ENCODE results near the gene NDRG3. TPM values are rescaled to one million over a fixed set of nuclear protein-coding genes. Genes with fewer than 3 reads are reported as not detected.
A peak's percentile ranks its signal among the peaks of the same experiment; 100 is the strongest.
"Not testable (repeated sequence)": the region's sequence is repeated elsewhere in the genome, so short reads cannot be mapped to it uniquely, and the experiment has no call there.

Gene NDRG3
- polyA plus RNA-seq, 4 donors, result 15.7 to 40.9 (median 25.1) TPM

- peak overlapping the region in 2 of 3 donors; percentile 14 to 70 for H3K27ac ChIP-seq (ENCODE audit: low read depth in 1 of 3, low read length in 2 of 3)
- H3K4me1 ChIP-seq (ENCODE audit: control insufficient read depth in 3 of 3, insufficient read depth in 2 of 3, low read depth in 1 of 3, low read length in 2 of 3), result peaks cover 0 to 2% (median 0%) of the 10 kb centered on the region in 3 donors
- H3K27me3 ChIP-seq (ENCODE audit: control insufficient read depth in 3 of 3, insufficient read depth in 3 of 3, low read length in 3 of 3), result no peaks in the 10 kb centered on the region
- H3K9me3 ChIP-seq (ENCODE audit: control insufficient read depth in 2 of 2, insufficient read depth in 1 of 2, low read depth in 1 of 2, low read length in 1 of 2), result no peaks in the 10 kb centered on the region
- WGBS, 3 donors, result 73 to 76% (median 76%) methylated on average over 7 of the region's 7 CpGs
- H3K4me3 ChIP-seq (ENCODE audit: low read depth in 1 of 3, low read length in 3 of 3), result peak overlapping the region in 1 of 3 donors; percentile 50
- FAIRE-seq (no peak), DNase-seq (no peak)
- no peaks in the 10 kb centered on the region for H3K36me3 ChIP-seq (ENCODE audit: control insufficient read depth in 3 of 3, insufficient read depth in 2 of 3, low read depth in 1 of 3, low read length in 3 of 3)
Observed at GRCh38 chr20:36644706-36645095, 101.2 kb downstream of the NDRG3 start.

- 64 to 76% (median 65%) methylated on average over 5 of the region's 5 CpGs for WGBS, 3 donors
- H3K27ac ChIP-seq (ENCODE audit: low read depth in 1 of 3, low read length in 2 of 3), result peak overlapping the region in 2 of 3 donors; percentile 14 to 70
- H3K36me3 ChIP-seq (ENCODE audit: control insufficient read depth in 3 of 3, insufficient read depth in 2 of 3, low read depth in 1 of 3, low read length in 3 of 3), result no peaks in the 10 kb centered on the region
- no peaks in the 10 kb centered on the region for H3K9me3 ChIP-seq (ENCODE audit: control insufficient read depth in 2 of 2, insufficient read depth in 1 of 2, low read depth in 1 of 2, low read length in 1 of 2)
- no peak for FAIRE-seq
- H3K4me3 ChIP-seq (ENCODE audit: low read depth in 1 of 3, low read length in 3 of 3), result peak overlapping the region in 1 of 3 donors; percentile 50
- no peaks in the 10 kb centered on the region for H3K27me3 ChIP-seq (ENCODE audit: control insufficient read depth in 3 of 3, insufficient read depth in 3 of 3, low read length in 3 of 3)
- peak in 1 of 2 donors; percentile 53 for DNase-seq
- peaks cover 0 to 2% (median 0%) of the 10 kb centered on the region in 3 donors for H3K4me1 ChIP-seq (ENCODE audit: control insufficient read depth in 3 of 3, insufficient read depth in 2 of 3, low read depth in 1 of 3, low read length in 2 of 3)
Observed at GRCh38 chr20:36644032-36644705, 101.7 kb downstream of the NDRG3 start.

GRCh38 chr20:36642136-36642535 lies 103.8 kb downstream of the NDRG3 start:
- Histone ChIP-seq H3K27ac (ENCODE audit: low read depth in 1 of 3, low read length in 2 of 3) (no peak overlapping the region), H3K9me3 (ENCODE audit: control insufficient read depth in 2 of 2, insufficient read depth in 1 of 2, low read depth in 1 of 2, low read length in 1 of 2) (no peaks in the 10 kb centered on the region), H3K27me3 (ENCODE audit: control insufficient read depth in 3 of 3, insufficient read depth in 3 of 3, low read length in 3 of 3) (no peaks in the 10 kb centered on the region), H3K4me1 (ENCODE audit: control insufficient read depth in 3 of 3, insufficient read depth in 2 of 3, low read depth in 1 of 3, low read length in 2 of 3) (no peaks in the 10 kb centered on the region), H3K36me3 (ENCODE audit: control insufficient read depth in 3 of 3, insufficient read depth in 2 of 3, low read depth in 1 of 3, low read length in 3 of 3) (no peaks in the 10 kb centered on the region), H3K4me3 (ENCODE audit: low read depth in 1 of 3, low read length in 3 of 3) (no peak overlapping the region)
- 71 to 89% (median 76%) methylated on average over 6 of the region's 6 CpGs for WGBS, 3 donors
- DNase-seq, result no peak
- FAIRE-seq, result no peak

- no peak overlapping the region for H3K27ac ChIP-seq (ENCODE audit: low read depth in 1 of 3, low read length in 2 of 3)
- no peaks in the 10 kb centered on the region for H3K27me3 ChIP-seq (ENCODE audit: control insufficient read depth in 3 of 3, insufficient read depth in 3 of 3, low read length in 3 of 3)
- WGBS, 3 donors, result 90 to 95% (median 91%) methylated on average over 3 of the region's 3 CpGs
- no peaks in the 10 kb centered on the region for H3K9me3 ChIP-seq (ENCODE audit: control insufficient read depth in 2 of 2, insufficient read depth in 1 of 2, low read depth in 1 of 2, low read length in 1 of 2)
- no peak overlapping the region for H3K4me3 ChIP-seq (ENCODE audit: low read depth in 1 of 3, low read length in 3 of 3)
- no peak for DNase-seq
- no peaks in the 10 kb centered on the region for H3K4me1 ChIP-seq (ENCODE audit: control insufficient read depth in 3 of 3, insufficient read depth in 2 of 3, low read depth in 1 of 3, low read length in 2 of 3)
- FAIRE-seq, result no peak
- H3K36me3 ChIP-seq (ENCODE audit: control insufficient read depth in 3 of 3, insufficient read depth in 2 of 3, low read depth in 1 of 3, low read length in 3 of 3), result no peaks in the 10 kb centered on the region
Observed at GRCh38 chr20:36641506-36641843, 104.4 kb downstream of the NDRG3 start.

- FAIRE-seq, result not testable (repeated sequence)
Observed at GRCh38 chr20:36638876-36639400, 107.0 kb downstream of the NDRG3 start.

GRCh38 chr20:36634342-36634741 lies 111.5 kb downstream of the NDRG3 start:
- Histone ChIP-seq H3K27ac (ENCODE audit: low read depth in 1 of 3, low read length in 2 of 3) (no peak overlapping the region), H3K9me3 (ENCODE audit: control insufficient read depth in 2 of 2, insufficient read depth in 1 of 2, low read depth in 1 of 2, low read length in 1 of 2) (no peaks in the 10 kb centered on the region), H3K27me3 (ENCODE audit: control insufficient read depth in 3 of 3, insufficient read depth in 3 of 3, low read length in 3 of 3) (no peaks in the 10 kb centered on the region), H3K4me3 (ENCODE audit: low read depth in 1 of 3, low read length in 3 of 3) (no peak overlapping the region), H3K4me1 (ENCODE audit: control insufficient read depth in 3 of 3, insufficient read depth in 2 of 3, low read depth in 1 of 3, low read length in 2 of 3) (no peaks in the 10 kb centered on the region), H3K36me3 (ENCODE audit: control insufficient read depth in 3 of 3, insufficient read depth in 2 of 3, low read depth in 1 of 3, low read length in 3 of 3) (no peaks in the 10 kb centered on the region)
- DNase-seq, result no peak
- FAIRE-seq, result no peak
- WGBS, 3 donors, result 92 to 97% (median 95%) methylated on average over 11 of the region's 11 CpGs

More at GRCh38 chr20:36638876-36639400, 107.0 kb downstream of the NDRG3 start:
- DNase-seq; H3K27ac ChIP-seq (ENCODE audit: low read depth in 1 of 3, low read length in 2 of 3); H3K4me1 ChIP-seq (ENCODE audit: control insufficient read depth in 3 of 3, insufficient read depth in 2 of 3, low read depth in 1 of 3, low read length in 2 of 3); H3K27me3 ChIP-seq (ENCODE audit: control insufficient read depth in 3 of 3, insufficient read depth in 3 of 3, low read length in 3 of 3); H3K36me3 ChIP-seq (ENCODE audit: control insufficient read depth in 3 of 3, insufficient read depth in 2 of 3, low read depth in 1 of 3, low read length in 3 of 3); H3K9me3 ChIP-seq (ENCODE audit: control insufficient read depth in 2 of 2, insufficient read depth in 1 of 2, low read depth in 1 of 2, low read length in 1 of 2); H3K4me3 ChIP-seq (ENCODE audit: low read depth in 1 of 3, low read length in 3 of 3): not testable (repeated sequence)
- WGBS, 3 donors, result 92 to 98% (median 93%) methylated on average over 12 of the region's 12 CpGs

DNA sequence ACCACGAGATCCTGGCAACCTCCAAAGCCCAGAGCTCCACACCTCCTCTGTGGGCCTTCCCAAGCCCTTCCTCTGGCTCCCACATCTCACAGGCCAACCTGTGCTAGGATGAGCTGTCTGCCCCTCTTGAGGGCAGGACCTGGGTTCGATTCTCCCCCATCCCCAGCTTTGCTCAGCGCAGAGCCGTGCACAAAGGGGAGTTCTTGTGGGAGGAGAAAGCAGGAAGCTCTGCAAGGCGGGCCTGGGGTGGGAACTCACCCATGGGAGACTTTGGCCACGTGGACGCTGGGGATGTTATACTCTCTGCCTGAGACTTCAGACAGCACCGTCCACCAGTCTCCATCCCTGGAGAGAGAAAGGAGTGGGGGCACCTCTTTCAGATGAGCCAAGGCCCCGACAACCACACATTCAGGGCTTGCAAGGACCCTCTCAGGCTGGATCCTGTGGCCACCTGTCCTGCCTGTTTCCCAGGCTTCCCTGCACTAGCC lies 112.6 kb downstream of the NDRG3 start:
- Histone ChIP-seq H3K4me3 (ENCODE audit: low read depth in 1 of 3, low read length in 3 of 3) (no peak overlapping the region), H3K27ac (ENCODE audit: low read depth in 1 of 3, low read length in 2 of 3) (no peak overlapping the region), H3K27me3 (ENCODE audit: control insufficient read depth in 3 of 3, insufficient read depth in 3 of 3, low read length in 3 of 3) (no peaks in the 10 kb centered on the region), H3K9me3 (ENCODE audit: control insufficient read depth in 2 of 2, insufficient read depth in 1 of 2, low read depth in 1 of 2, low read length in 1 of 2) (no peaks in the 10 kb centered on the region), H3K4me1 (ENCODE audit: control insufficient read depth in 3 of 3, insufficient read depth in 2 of 3, low read depth in 1 of 3, low read length in 2 of 3) (no peaks in the 10 kb centered on the region), H3K36me3 (ENCODE audit: control insufficient read depth in 3 of 3, insufficient read depth in 2 of 3, low read depth in 1 of 3, low read length in 3 of 3) (no peaks in the 10 kb centered on the region)
- no peak for FAIRE-seq
- no peak for DNase-seq
- WGBS, 3 donors, result 81 to 86% (median 82%) methylated on average over 8 to 9 of the region's 9 CpGs

DNA sequence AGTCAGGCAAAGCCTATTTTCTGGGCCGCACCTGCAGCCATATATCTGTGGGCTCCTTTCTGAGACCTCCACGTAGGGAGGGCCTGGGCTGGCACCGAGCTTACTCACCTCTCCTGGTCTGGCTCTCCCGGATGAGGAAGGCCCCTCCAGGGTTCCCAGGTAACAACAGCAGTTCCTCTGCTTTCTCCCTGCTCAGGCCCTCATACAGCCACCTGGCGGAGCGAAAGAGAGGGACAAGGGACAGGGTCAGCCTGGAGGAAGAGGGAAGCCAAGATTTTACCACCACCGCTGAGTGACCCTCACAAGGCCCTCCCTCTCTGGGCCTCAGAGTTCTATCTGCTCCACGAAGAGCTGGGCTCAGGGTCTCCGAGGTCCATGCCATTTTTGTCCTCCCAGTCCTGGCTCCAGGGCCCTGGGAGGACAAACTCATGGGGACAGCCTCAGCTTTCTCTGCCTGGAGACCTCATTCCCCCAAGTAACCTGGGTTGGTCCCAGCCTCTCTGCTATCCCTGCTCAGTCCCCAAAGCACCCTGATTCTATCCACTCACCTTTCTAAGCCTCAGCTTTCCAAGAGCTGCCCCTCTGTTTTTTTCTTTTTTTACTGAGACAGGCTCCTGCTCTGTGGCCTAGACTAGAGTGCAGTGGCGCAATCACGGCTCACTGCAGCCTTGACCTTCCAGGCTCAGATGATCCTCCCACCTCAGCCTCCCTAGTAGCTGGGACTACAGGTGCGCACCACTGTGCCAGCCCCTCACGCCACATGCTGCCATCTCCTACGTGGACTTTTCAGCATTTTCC lies 113.2 kb downstream of the NDRG3 start:
- Histone ChIP-seq H3K27me3 (ENCODE audit: control insufficient read depth in 3 of 3, insufficient read depth in 3 of 3, low read length in 3 of 3) (no peaks in the 10 kb centered on the region), H3K4me3 (ENCODE audit: low read depth in 1 of 3, low read length in 3 of 3) (no peak overlapping the region), H3K4me1 (ENCODE audit: control insufficient read depth in 3 of 3, insufficient read depth in 2 of 3, low read depth in 1 of 3, low read length in 2 of 3) (no peaks in the 10 kb centered on the region), H3K9me3 (ENCODE audit: control insufficient read depth in 2 of 2, insufficient read depth in 1 of 2, low read depth in 1 of 2, low read length in 1 of 2) (no peaks in the 10 kb centered on the region), H3K36me3 (ENCODE audit: control insufficient read depth in 3 of 3, insufficient read depth in 2 of 3, low read depth in 1 of 3, low read length in 3 of 3) (no peaks in the 10 kb centered on the region), H3K27ac (ENCODE audit: low read depth in 1 of 3, low read length in 2 of 3) (no peak overlapping the region)
- 85 to 90% (median 86%) methylated on average over 12 to 14 of the region's 14 CpGs for WGBS, 3 donors
- DNase-seq, result peak in 1 of 2 donors; percentile 32
- no peak for FAIRE-seq
